Measurements from ENCODE around the gene CTNNA1.

CTNNA1 gene

DNA sequence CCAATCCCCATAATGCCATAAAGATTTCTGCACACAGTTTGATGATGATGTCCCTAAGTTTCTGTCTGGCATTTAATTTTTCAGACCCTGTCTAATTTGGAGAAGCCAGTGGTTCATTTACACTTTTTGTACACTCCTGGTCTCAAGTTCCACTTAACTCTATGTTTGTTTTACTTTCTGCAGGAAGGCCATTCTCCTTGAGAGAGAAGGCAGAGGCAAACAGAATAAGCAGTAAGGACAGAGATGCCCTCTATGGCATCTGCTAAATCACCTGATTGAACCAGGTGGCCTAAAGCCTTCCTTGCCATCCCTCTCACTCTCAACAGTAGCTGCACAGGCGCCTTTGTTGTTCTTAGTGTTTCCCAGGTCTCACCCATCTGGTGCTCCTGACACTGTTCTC is 208.0 kb downstream of the CTNNA1 start:
- no peak for TF ChIP-seq CTCF (conservative IDR thresholded peaks at IDR 0.05; ENCODE audit: low read depth, low read length)
- H3K4me3 ChIP-seq (ENCODE audit: low read length), result no peak overlapping the region
- no peak for DNase-seq (ENCODE audit: low read depth)

DNA sequence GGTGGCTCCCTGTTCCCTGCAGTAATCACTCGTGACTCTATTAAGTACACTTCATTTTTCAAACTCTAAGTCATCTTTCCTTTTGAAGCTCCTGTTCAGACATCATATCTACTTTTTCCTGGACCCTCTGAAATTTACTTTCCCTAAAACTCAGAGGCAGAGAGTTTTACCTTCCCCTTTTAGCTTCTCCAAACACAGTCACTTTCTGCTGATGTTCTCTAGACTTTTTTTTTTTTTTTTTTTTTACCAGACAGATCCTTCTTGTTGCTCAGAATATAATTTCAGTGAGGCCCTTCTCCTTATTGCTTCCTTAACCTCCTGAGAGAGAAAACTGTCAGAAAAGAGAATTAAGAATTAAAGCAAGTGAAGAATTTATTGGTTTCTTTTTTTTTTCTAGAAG is 208.5 kb downstream of the CTNNA1 start:
- DNase-seq (ENCODE audit: low read depth), result no peak
- H3K4me3 ChIP-seq (ENCODE audit: low read length), result no peak overlapping the region
- no peak for TF ChIP-seq CTCF (conservative IDR thresholded peaks at IDR 0.05; ENCODE audit: low read depth, low read length)

DNA sequence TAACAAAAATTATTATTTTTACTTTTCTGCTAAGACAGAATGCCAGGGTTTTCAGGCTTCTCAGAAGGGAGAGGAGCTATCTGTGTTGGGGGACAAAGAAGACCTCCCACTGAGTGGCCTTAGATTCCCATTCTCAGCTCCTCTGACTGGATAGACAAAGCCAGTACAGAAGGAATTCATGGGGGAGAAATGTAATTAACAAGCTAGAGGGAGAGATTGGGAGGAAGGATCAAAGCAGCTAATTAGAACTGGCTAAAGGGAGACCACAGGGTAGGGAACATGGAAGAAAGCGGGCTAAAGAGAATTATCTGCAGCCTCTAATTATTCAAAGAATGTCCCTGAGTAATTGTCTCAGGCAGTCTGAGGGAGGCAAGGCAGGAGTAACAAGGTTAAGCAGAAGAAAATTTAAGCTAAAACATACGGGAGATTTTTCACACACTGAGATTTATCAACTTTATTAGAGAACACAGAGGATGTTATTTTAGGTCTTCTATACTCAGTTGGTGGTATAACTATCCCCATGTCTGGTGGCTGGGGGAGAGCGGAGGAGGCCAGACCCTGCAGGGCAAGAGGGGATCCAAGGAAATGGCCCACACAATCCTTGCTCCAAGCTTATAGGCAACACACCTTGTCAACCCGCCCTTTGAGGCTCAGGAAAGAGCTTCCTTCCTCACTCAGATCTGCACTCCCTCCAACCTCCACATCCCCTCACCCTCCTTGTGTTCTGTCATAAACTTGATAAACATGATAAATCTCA is 209.6 kb downstream of the CTNNA1 start:
- TF ChIP-seq CTCF (conservative IDR thresholded peaks at IDR 0.05; ENCODE audit: low read depth, low read length), result no peak
- no peak overlapping the region for H3K4me3 ChIP-seq (ENCODE audit: low read length)
- DNase-seq (ENCODE audit: low read depth), result no peak

DNA sequence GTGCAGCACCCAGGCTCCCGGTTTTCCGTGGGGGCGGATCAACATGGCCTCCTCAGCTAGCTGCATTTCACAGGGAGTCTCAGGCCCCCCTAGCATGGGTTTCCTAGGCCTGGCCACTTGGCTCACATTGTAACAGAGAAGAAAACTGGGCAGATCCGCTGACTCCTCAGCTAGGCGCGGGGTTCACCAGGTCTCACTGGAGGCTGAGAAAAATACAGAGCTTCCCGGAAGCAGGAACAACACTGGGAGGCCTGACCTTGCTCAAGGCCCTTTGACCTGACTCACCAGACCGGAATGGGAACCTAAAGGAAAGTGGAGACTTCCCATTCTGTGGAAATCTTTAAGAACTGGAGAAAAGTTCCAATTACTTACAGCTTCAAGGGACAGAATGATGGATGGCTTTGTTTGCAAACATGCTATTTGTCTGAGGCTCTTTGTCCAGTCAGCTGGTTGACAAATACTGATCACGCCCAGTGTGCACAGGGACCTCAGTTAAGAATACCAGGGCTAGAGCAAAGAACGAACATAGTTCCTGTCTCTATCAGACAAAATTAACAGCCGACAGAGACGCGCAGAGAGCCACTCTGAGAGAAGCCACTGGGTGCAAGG is 210.6 kb downstream of the CTNNA1 start:
- no peak for TF ChIP-seq CTCF (conservative IDR thresholded peaks at IDR 0.05; ENCODE audit: low read depth, low read length)
- H3K4me3 ChIP-seq (ENCODE audit: low read length), result no peak overlapping the region
- no peak for DNase-seq (ENCODE audit: low read depth)

GRCh38 chr5:138964647-138965201 is 211.5 kb downstream of the CTNNA1 start:
- no peak for DNase-seq (ENCODE audit: low read depth)
- H3K4me3 ChIP-seq (ENCODE audit: low read length), result no peak overlapping the region
- TF ChIP-seq CTCF (conservative IDR thresholded peaks at IDR 0.05; ENCODE audit: low read depth, low read length), result no peak

- no peak for TF ChIP-seq CTCF (conservative IDR thresholded peaks at IDR 0.05; ENCODE audit: low read depth, low read length)
- DNase-seq (ENCODE audit: low read depth), result no peak
- H3K4me3 ChIP-seq (ENCODE audit: low read length), result no peak overlapping the region
These were observed 212.4 kb downstream of the CTNNA1 start for GRCh38 chr5:138965626-138966025.

All from retinal pigment epithelial cell (primary cell).